SK-N-SH treated with all-trans-retinoic acid at 6 μM for 48 hours (cell line): Measurements from ENCODE around the gene KRTAP24-1.

Source experiments
- ATAC-seq: fragments of 200-7000 bp; cut with Tn5 transposase; 3 replicates; pipeline ENCODE4 v1.9.1; 2020; ENCODE audit warnings: mild to moderate bottlenecking, moderate library complexity
- BACH2 ChIP-seq: fragments of 250-450 bp; sonication (Bioruptor Pico); IDR thresholded peaks from 2 replicates; pipeline ENCODE4 v1.9.0; 2021; ENCODE audit warnings: mild to moderate bottlenecking, borderline replicate concordance
- CREB5 ChIP-seq: fragments of 250-450 bp; sonication (Bioruptor Pico); IDR thresholded peaks from 2 replicates; pipeline ENCODE4 v1.5.1; 2020; ENCODE audit warnings: low read depth, mild to moderate bottlenecking, moderate library complexity
- CSDC2 ChIP-seq: fragments of 250-450 bp; sonication (Bioruptor Pico); IDR thresholded peaks from 2 replicates; pipeline ENCODE4 v1.5.0; 2020; ENCODE audit warnings: mild to moderate bottlenecking, moderate library complexity
- ESRRG ChIP-seq: fragments of 250-450 bp; sonication (Bioruptor Pico); IDR thresholded peaks from 2 replicates; pipeline ENCODE4 v1.6.1; 2021; ENCODE audit warnings: mild to moderate bottlenecking
- GLIS3 ChIP-seq: fragments of 250-450 bp; sonication (Bioruptor Pico); IDR thresholded peaks from 2 replicates; pipeline ENCODE4 v1.5.0; 2020; ENCODE audit warnings: mild to moderate bottlenecking, moderate library complexity
- ISL1 ChIP-seq: fragments of 250-450 bp; sonication (Bioruptor Pico); IDR thresholded peaks from 2 replicates; pipeline ENCODE4 v2.1.2; 2022; ENCODE audit warnings: mild to moderate bottlenecking, moderate library complexity
- OSR1 ChIP-seq: fragments of 250-450 bp; sonication (Bioruptor Pico); IDR thresholded peaks from 2 replicates; pipeline ENCODE4 v1.8.0; 2022; ENCODE audit warnings: moderate library complexity, mild to moderate bottlenecking, inconsistent platforms
- POU6F1 ChIP-seq: fragments of 250-450 bp; sonication (Bioruptor Pico); IDR thresholded peaks from 2 replicates; pipeline ENCODE4 v1.8.0; 2021; ENCODE audit warnings: low read depth, mild to moderate bottlenecking, moderate library complexity, borderline replicate concordance
- PPARA ChIP-seq: fragments of 250-450 bp; sonication (Bioruptor Pico); IDR thresholded peaks from 2 replicates; pipeline ENCODE4 v1.5.0; 2020; ENCODE audit warnings: mild to moderate bottlenecking, borderline replicate concordance
- RARB ChIP-seq: fragments of 250-450 bp; sonication (Bioruptor Pico); IDR thresholded peaks from 2 replicates; pipeline ENCODE4 v1.8.0; 2021; ENCODE audit warnings: mild to moderate bottlenecking, moderate library complexity
- SNAI2 ChIP-seq: fragments of 250-450 bp; sonication (Bioruptor Pico); IDR thresholded peaks from 2 replicates; pipeline ENCODE4 v1.5.0; 2020; ENCODE audit warnings: mild to moderate bottlenecking, moderate library complexity
- TCF4 ChIP-seq: fragments of 250-450 bp; sonication (Bioruptor Pico); IDR thresholded peaks from 2 replicates; pipeline ENCODE4 v1.8.0; 2021; ENCODE audit warnings: mild to moderate bottlenecking, moderate library complexity, borderline replicate concordance
- TOX ChIP-seq: fragments of 250-450 bp; sonication (Bioruptor Pico); IDR thresholded peaks from 2 replicates; pipeline ENCODE4 v1.8.0; 2021; ENCODE audit warnings: mild to moderate bottlenecking, moderate library complexity, borderline replicate concordance
- TSHZ2 ChIP-seq: fragments of 250-450 bp; sonication (Bioruptor Pico); IDR thresholded peaks from 2 replicates; pipeline ENCODE4 v1.5.0; 2020; ENCODE audit warnings: mild to moderate bottlenecking, moderate library complexity
- ZC3H10 ChIP-seq: fragments of 250-450 bp; sonication (Bioruptor Pico); IDR thresholded peaks from 2 replicates; pipeline ENCODE4 v1.5.1; 2021; ENCODE audit warnings: mild to moderate bottlenecking, moderate library complexity
- ZFP3 ChIP-seq: fragments of 250-450 bp; sonication (Bioruptor Pico); IDR thresholded peaks from 2 replicates; pipeline ENCODE4 v1.5.0; 2020; ENCODE audit warnings: mild to moderate bottlenecking, moderate library complexity
- ZFP30 ChIP-seq: fragments of 450-650 bp; formaldehyde crosslinking; IDR thresholded peaks from 2 replicates; pipeline ENCODE4 v1.5.0; 2022; ENCODE audit warnings: mild to moderate bottlenecking, moderate library complexity
- ZNF565 ChIP-seq: fragments of 450-650 bp; formaldehyde crosslinking; conservative IDR thresholded peaks from 2 replicates; pipeline ENCODE4 v1.5.0; 2020; ENCODE audit warnings: low read depth, mild to moderate bottlenecking, moderate library complexity
- ZNF8 ChIP-seq: fragments of 450-650 bp; formaldehyde crosslinking; IDR thresholded peaks from 2 replicates; pipeline ENCODE4 v1.5.0; 2020; ENCODE audit warnings: mild to moderate bottlenecking, moderate library complexity

The KRTAP24-1 gene

GRCh38 chr21:30243691-30244090 lies 39.1 kb downstream of the KRTAP24-1 start:
- TF ChIP-seq POU6F1 (CRISPR knock-in tag) (no peak), CSDC2 (CRISPR knock-in tag) (no peak), BACH2 (CRISPR knock-in tag) (no peak), ZC3H10 (no peak), SNAI2 (CRISPR knock-in tag) (no peak), TOX (CRISPR knock-in tag) (no peak), OSR1 (no peak), TCF4 (CRISPR knock-in tag) (no peak), ISL1 (CRISPR knock-in tag) (no peak), CREB5 (CRISPR knock-in tag) (no peak), ZFP3 (CRISPR knock-in tag) (no peak), PPARA (CRISPR knock-in tag) (no peak)
- TF ChIP-seq, all 23 proteins: peak for 0
- ATAC-seq, result no peak

GRCh38 chr21:30240661-30241060 lies 42.1 kb downstream of the KRTAP24-1 start:
- no peak for TF ChIP-seq GLIS3 (CRISPR knock-in tag)
- TF ChIP-seq ZFP30 (CRISPR knock-in tag), result no peak
- no peak for TF ChIP-seq ZC3H10
- TF ChIP-seq ESRRG, result no peak
- TF ChIP-seq BACH2 (CRISPR knock-in tag), result no peak
- TF ChIP-seq TOX (CRISPR knock-in tag), result no peak
- TF ChIP-seq ZFP3 (CRISPR knock-in tag), result no peak
- TF ChIP-seq CSDC2 (CRISPR knock-in tag), result no peak
- TF ChIP-seq SNAI2 (CRISPR knock-in tag), result no peak
- TF ChIP-seq RARB, result no peak

GRCh38 chr21:30238168-30238567 lies 44.6 kb downstream of the KRTAP24-1 start:
- no peak for ATAC-seq
- TF ChIP-seq SNAI2 (CRISPR knock-in tag), result no peak

More at GRCh38 chr21:30240661-30241060, 42.1 kb downstream of the KRTAP24-1 start:
- ATAC-seq, result no peak

GRCh38 chr21:30234643-30235042 lies 48.1 kb downstream of the KRTAP24-1 start:
- ATAC-seq, result no peak
- no peak for TF ChIP-seq ZNF565 (CRISPR knock-in tag)
- TF ChIP-seq POU6F1 (CRISPR knock-in tag), result no peak
- TF ChIP-seq ISL1 (CRISPR knock-in tag), result no peak
- no peak for TF ChIP-seq ZC3H10
- TF ChIP-seq, all 23 proteins: peak for 0

GRCh38 chr21:30234050-30234449 lies 48.7 kb downstream of the KRTAP24-1 start:
- ATAC-seq, result no peak
- TF ChIP-seq BACH2 (CRISPR knock-in tag) (no peak), ZFP3 (CRISPR knock-in tag) (no peak), ZNF8 (CRISPR knock-in tag) (no peak), ESRRG (no peak), TOX (CRISPR knock-in tag) (no peak), TCF4 (CRISPR knock-in tag) (no peak), TSHZ2 (CRISPR knock-in tag) (no peak), CREB5 (CRISPR knock-in tag) (no peak), RARB (no peak), POU6F1 (CRISPR knock-in tag) (no peak), PPARA (CRISPR knock-in tag) (no peak), SNAI2 (CRISPR knock-in tag) (no peak)
